Stimulated activated naive CD8-positive, alpha-beta T cell treated with anti-CD3 and anti-CD28 coated beads, Interleukin-15, Interleukin-2, amounts not matched to agents 100 ng/mL and 50 ng/mL, for 24 hours (primary cell): ENCODE data around the gene ARMH3.
"Not testable (repeated sequence)": the region's sequence is repeated elsewhere in the genome, so short reads cannot be mapped to it uniquely, and the experiment has no call there.

Source experiments
- H3K27ac Mint-ChIP-seq: one replicate; pipeline ENCODE4 v1.8.0; 2021; ENCODE audit warnings: mild to moderate bottlenecking, mixed read lengths
- H3K27me3 Mint-ChIP-seq: one replicate; pipeline ENCODE4 v1.8.0; 2021; ENCODE audit warnings: mixed read lengths
- H3K36me3 Mint-ChIP-seq: one replicate; pipeline ENCODE4 v1.8.0; 2021; ENCODE audit warnings: low read depth, mixed read lengths
- H3K4me1 Mint-ChIP-seq: one replicate; pipeline ENCODE4 v1.8.0; 2021; ENCODE audit warnings: low read depth, mixed read lengths
- H3K4me3 Mint-ChIP-seq: one replicate; pipeline ENCODE4 v1.8.0; 2021; ENCODE audit warnings: mild to moderate bottlenecking, mixed read lengths
- H3K9me3 Mint-ChIP-seq: one replicate; pipeline ENCODE4 v1.8.0; 2021; ENCODE audit warnings: mixed read lengths

Gene ARMH3

DNA sequence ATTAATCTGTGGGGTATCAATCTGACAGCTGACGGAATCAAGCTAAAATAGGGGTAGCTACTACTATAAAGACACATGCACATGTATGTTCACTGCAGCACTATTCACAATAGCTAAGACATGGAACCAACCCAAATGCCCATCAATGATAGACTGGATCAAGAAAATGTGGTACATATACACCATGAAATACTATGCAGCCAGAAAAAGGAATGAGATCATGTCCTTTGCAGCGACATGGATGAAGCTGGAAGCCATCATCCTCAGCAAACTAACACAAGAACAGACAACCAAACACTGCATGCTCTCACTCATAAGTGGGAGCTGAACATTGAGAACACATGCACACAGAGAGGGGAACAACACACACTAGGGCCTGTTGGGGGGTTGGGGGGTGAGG is 75.3 kb downstream of the ARMH3 start:
- H3K9me3 Mint-ChIP-seq, H3K4me3 Mint-ChIP-seq, H3K27me3 Mint-ChIP-seq, H3K27ac Mint-ChIP-seq, H3K4me1 Mint-ChIP-seq: not testable (repeated sequence)
- H3K36me3 Mint-ChIP-seq: peaks cover 21% of the 10 kb centered on the region

DNA sequence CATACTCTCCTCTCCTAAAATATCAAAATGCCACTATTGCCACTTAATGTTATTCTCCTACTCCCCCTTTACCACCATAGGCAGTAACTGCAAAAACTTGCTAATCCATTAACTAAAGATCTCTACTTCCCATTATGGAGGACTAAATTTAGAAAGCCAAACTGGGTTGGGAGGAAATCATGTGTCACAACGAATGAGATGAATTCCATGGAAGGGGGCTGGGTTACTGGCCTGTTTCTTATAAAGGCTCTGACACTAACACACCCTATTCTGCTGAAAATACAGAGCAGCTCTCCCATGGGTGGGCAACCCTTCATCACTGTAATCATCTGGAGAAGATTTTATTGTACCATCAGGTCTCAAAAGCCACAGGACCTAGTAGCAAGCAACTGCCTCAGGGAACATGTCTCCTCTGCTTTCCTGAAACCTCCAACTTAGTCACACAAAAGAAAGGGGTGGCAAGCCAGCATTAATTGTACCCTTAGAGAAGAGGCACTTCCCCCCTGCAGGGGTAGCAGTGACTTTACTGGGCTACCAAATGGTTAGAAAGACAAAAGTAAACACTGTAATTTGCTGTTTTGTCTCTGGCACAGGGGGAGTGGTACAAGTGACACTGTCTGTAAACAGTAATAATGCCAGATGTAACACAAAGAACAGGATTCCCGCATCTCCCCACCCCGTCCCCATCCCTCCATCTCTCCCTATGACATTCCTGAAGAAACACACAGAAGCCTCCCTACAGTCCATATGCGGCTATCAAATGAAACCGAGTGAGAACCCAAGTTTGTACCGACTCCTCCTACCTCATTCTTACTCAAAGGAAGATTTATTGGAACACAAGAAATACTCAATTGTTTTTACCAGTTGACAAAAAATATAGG is 81.6 kb downstream of the ARMH3 start:
- Mint-ChIP-seq H3K27ac (peak overlapping the region; percentile 88), H3K27me3 (no peaks in the 10 kb centered on the region), H3K4me1 (peaks cover 35% of the 10 kb centered on the region), H3K4me3 (peak overlapping the region; percentile 72), H3K36me3 (peaks cover 60% of the 10 kb centered on the region), H3K9me3 (no peaks in the 10 kb centered on the region)

DNA sequence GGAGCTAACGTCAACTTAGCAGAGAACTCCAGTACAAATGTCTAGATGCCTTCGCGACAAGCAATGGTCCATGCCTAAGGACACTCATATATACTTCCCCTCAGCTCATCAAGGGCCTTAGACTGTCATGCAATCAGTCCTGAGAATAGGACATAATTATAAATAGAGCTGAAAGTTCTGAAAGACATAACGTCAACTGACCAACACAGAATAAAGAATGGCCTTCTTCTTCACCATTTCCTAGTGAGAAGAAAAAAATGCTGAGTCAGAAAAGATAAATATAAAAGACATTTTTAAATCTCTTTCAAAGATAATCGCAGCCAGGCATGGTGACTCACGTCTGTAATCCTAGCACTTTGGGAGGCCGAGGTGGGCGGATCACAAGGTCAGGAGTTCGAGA is 83.2 kb downstream of the ARMH3 start:
- Mint-ChIP-seq H3K4me1 (peaks cover 51% of the 10 kb centered on the region), H3K36me3 (peaks cover 55% of the 10 kb centered on the region)

DNA sequence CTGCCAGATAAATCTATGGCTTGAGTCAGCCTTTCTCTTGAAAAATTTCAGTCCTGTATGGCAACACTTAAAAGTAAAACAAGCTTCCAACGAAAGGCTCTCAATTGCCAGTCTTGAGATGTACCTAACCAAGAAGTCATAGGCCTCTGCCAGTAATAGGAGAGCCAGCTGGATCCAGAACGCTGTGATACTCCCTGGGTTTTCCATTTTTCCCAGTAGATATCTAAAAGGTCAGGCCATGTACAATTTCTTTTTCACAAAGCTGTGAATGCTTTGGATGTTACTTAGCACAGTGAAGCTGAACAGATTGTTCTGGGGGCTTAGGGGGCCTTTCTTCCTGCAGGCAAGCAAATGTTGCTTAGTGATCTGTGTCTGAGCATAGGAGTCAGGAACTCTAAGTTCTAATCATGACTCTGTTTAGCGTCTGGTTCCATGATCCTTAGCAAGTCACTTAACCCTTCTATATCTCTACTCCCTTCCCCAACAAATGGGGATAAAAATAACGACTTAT is 86.5 kb downstream of the ARMH3 start:
- Mint-ChIP-seq H3K27ac (peak overlapping the region; percentile 57), H3K4me1 (peaks cover 56% of the 10 kb centered on the region)

More for the DNA sequence above, 83.2 kb downstream of the ARMH3 start:
- Mint-ChIP-seq H3K4me3 (no peak overlapping the region), H3K27me3 (no peaks in the 10 kb centered on the region), H3K27ac (no peak overlapping the region), H3K9me3 (no peaks in the 10 kb centered on the region)

DNA sequence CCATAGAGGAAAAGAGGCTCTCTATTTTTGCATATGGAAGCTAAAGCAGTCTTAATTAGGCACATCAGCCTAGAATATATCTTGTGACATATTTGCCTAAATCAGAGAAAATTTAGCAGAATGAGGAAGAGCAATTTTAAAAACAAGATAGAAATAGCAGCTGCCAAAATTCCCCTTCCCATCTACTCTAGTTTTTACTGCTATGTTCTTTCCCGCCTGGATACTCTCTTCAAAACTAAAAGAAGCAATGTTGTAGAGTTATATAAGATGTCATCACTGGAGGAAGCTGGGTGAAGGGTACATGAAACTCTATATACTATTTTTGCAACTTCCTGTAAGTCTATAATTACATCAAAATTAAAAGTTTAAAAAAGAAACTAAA is 87.0 kb downstream of the ARMH3 start:
- Mint-ChIP-seq H3K27me3 (no peaks in the 10 kb centered on the region), H3K27ac (peak overlapping the region; percentile 14), H3K4me1 (peaks cover 51% of the 10 kb centered on the region), H3K36me3 (peaks cover 53% of the 10 kb centered on the region), H3K9me3 (no peaks in the 10 kb centered on the region), H3K4me3 (no peak overlapping the region)

More for the DNA sequence above, 86.5 kb downstream of the ARMH3 start:
- no peaks in the 10 kb centered on the region for H3K27me3 Mint-ChIP-seq
- no peaks in the 10 kb centered on the region for H3K9me3 Mint-ChIP-seq
- no peak overlapping the region for H3K4me3 Mint-ChIP-seq
- peaks cover 57% of the 10 kb centered on the region for H3K36me3 Mint-ChIP-seq

DNA sequence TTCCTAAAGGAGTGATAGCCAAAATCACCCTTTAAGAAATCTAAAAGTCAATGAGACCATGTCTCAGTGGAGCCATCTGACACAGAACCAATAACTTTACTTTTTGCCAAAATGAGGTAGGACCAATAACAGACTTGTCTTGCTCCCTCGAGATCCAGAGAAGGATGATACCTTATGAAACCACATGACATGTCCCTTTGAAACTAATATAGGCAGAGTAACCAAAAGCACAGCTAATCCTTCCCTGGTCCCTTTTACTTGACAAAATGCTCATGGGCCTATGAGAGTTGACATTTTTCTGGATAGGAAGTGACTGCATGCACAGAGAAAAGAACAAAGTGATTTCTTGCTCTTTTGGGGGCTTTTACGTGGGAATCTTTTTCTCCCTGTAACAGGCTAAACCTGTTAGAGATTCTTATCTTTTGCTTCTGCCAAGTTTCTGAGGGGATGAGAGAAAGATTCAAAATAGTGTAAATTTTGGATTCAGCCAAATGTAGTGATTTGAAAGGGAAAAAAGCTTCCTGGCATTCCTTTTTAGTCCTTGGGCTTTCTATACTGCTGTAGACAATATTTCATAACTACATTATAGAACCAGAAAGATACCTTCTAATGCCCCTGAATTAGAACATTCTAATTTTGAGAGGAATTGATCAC is 87.6 kb downstream of the ARMH3 start:
- H3K27ac Mint-ChIP-seq: peak overlapping the region; percentile 5
- no peaks in the 10 kb centered on the region for H3K27me3 Mint-ChIP-seq
- H3K4me3 Mint-ChIP-seq: no peak overlapping the region
- peaks cover 46% of the 10 kb centered on the region for H3K4me1 Mint-ChIP-seq
- H3K9me3 Mint-ChIP-seq: no peaks in the 10 kb centered on the region
- peaks cover 47% of the 10 kb centered on the region for H3K36me3 Mint-ChIP-seq

DNA sequence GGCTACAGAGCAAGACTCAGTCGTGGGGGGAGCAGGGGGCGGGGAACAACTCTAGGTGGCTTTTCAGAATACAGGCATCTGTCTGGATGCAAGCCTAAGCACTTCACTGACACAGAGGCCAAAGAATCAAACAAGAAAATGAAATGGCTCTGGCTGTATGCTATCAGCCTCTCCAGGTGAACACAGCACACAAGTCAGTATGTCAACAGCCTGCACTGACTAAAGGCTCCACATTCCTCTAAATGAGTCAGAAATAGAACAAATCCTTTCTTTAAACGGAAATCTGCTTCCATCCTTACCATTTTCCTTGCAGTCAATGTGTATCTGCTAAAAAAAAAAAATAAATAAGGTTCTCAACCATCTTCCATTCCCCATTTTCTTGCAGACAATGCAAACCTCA is 88.3 kb downstream of the ARMH3 start:
- H3K27me3 Mint-ChIP-seq: no peaks in the 10 kb centered on the region
- peaks cover 41% of the 10 kb centered on the region for H3K4me1 Mint-ChIP-seq

DNA sequence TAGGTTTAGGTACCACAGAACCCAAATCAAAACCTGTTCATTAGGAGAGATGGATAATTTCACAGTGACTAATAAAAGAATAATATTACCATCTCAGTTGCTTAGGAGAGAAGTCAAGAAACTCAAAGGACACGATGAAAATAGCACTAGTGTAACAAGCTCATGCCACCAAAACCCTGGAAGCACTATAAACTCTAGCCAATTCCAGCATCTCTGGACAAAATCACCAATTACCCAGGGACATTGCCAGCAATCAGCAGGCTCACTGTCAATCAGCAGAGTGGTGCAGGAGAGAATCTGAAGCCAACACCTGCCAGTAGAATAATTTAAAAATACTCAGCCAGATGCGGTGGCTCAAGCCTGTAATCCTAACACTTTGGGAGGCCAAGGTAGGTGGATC is 88.9 kb downstream of the ARMH3 start:
- Mint-ChIP-seq H3K36me3 (peaks cover 38% of the 10 kb centered on the region), H3K27me3 (no peaks in the 10 kb centered on the region), H3K4me1 (peaks cover 39% of the 10 kb centered on the region), H3K4me3 (no peak overlapping the region), H3K9me3 (no peaks in the 10 kb centered on the region), H3K27ac (no peak overlapping the region)

More for the DNA sequence above, 88.3 kb downstream of the ARMH3 start:
- Mint-ChIP-seq H3K4me3 (no peak overlapping the region), H3K27ac (no peak overlapping the region), H3K9me3 (no peaks in the 10 kb centered on the region), H3K36me3 (peaks cover 44% of the 10 kb centered on the region)

DNA sequence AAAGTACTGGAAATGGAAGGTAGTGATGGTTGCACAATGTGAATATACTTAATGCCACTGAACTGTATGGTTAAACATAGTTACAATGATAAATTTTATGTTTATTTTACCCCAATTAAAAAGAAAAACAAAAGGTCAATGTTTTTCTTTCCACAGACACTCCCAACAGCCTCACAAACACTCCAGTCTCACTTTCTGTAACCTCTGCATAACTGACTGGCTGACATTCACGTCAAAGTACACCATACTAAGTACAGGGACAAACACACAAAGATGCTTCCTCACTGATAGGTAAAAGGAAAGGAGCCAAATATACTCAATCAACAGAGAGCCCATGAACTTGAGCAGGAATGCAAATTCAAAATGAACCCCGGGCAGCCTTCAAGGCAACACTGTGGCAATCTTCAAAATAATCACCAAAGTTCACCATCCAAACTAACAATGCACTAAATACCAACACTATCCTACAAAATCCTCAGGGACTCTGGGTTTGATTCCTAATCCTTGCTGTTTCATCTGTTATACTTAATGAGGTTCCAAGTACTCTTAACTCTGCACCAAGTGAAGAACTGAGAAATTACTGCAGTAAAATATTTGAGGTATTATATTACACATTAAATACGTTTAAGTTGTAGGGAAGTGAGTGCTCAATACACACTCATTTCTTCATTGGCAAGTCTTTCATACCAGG is 90.8 kb downstream of the ARMH3 start:
- no peaks in the 10 kb centered on the region for H3K27me3 Mint-ChIP-seq
- peaks cover 30% of the 10 kb centered on the region for H3K36me3 Mint-ChIP-seq
- no peak overlapping the region for H3K4me3 Mint-ChIP-seq
- H3K9me3 Mint-ChIP-seq: no peaks in the 10 kb centered on the region
- peaks cover 34% of the 10 kb centered on the region for H3K4me1 Mint-ChIP-seq
- no peak overlapping the region for H3K27ac Mint-ChIP-seq

DNA sequence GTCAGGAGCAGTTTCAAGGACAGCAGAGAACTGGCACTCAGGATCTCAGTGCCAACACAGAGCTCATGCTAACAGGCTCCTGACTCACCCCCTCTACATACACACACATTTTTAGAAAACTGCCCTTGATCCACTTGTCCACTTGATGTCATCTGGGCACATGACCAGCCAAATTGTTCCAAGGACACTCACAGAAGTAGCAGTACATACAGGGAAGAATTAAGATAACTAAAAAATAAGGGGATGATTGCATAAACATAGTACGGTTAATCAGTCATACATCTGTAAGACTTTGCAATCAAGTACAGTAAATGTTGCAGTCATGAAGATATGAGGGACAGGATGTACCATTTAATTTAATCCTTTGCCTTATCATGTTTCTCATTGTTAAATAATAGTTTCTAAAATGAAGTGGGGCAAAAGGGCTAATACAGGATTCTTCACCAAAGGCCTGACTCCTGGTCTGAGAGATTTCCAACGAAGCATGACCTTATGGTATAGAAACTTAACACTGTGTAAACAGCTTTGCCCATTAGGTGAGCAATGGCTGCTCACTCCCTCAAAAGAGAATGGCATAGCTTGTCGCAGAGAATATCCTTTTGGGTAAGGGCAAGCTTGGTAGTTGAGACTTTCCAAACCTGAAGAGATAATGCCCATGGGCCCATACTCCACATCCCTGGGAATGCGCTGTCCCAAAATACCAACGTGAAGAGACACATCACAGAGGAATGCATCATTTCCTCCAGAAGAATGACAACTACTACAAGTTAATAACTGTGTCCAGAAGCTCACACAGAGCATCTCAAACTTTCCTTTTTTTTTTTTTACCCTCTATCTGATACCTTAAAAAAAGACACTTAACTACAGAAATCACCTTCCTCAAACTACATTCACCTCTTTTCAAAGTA is 94.1 kb downstream of the ARMH3 start:
- H3K9me3 Mint-ChIP-seq: no peaks in the 10 kb centered on the region
- H3K36me3 Mint-ChIP-seq: peaks cover 21% of the 10 kb centered on the region
- H3K4me1 Mint-ChIP-seq: peaks cover 4% of the 10 kb centered on the region
- no peak overlapping the region for H3K4me3 Mint-ChIP-seq
- no peaks in the 10 kb centered on the region for H3K27me3 Mint-ChIP-seq
- H3K27ac Mint-ChIP-seq: no peak overlapping the region

DNA sequence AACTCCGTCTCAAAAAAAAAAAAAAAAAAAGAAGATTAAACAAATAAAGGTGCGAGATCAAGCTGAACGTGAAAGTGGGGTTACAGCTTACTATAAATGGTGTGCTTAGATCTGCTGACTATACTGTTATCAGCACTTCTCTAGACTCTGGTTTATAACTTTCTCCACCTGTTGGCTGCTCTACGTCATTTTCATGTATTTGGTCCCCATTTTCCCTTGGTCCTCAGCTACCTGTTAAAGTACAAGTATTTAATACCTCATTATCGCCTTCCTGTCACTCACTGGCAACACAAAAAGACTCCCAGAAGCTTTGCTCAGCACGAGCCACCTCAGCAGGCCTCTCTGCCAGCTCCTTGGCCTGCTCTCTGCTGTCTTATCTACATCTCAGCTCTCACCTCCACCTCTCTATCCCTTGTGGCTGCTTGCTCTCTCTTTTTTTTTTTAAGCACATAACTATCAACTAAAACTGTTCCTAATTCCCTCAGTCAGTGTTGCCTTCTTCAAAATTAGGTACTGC is 95.0 kb downstream of the ARMH3 start:
- H3K9me3 Mint-ChIP-seq: no peaks in the 10 kb centered on the region
- H3K27me3 Mint-ChIP-seq: no peaks in the 10 kb centered on the region
- no peaks in the 10 kb centered on the region for H3K4me1 Mint-ChIP-seq
- peaks cover 24% of the 10 kb centered on the region for H3K36me3 Mint-ChIP-seq
- H3K4me3 Mint-ChIP-seq: no peak overlapping the region
- H3K27ac Mint-ChIP-seq: no peak overlapping the region

DNA sequence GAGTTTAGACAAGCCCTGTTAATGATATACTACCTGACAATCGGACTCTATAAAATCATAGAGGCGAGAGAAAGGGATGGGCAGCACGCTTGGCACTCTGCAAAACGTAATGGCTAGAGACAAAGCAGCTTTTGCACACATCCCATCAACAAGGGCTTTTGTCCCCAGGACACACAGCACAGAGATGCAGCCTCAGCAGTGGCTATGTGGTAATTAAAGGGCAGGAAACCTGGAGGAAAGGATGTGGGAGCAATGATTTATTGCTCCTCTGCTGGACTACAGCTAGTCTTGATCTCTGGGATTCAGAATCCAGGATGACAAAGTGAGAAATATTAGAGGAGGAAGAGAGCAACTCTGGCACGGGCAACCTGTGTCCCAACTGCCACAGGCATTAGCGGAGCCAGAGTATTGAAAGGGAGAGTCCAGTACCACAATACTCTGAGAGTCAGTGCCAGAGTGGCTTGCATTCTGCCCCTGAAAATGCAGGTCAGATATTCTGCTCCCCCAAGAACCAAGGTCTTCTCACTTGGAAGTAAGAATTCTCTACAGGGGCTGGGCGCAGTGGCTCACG is 96.5 kb downstream of the ARMH3 start:
- Mint-ChIP-seq H3K36me3 (peaks cover 32% of the 10 kb centered on the region), H3K27ac (peak overlapping the region; percentile 12), H3K4me3 (no peak overlapping the region), H3K27me3 (no peaks in the 10 kb centered on the region), H3K4me1 (no peaks in the 10 kb centered on the region), H3K9me3 (no peaks in the 10 kb centered on the region)

DNA sequence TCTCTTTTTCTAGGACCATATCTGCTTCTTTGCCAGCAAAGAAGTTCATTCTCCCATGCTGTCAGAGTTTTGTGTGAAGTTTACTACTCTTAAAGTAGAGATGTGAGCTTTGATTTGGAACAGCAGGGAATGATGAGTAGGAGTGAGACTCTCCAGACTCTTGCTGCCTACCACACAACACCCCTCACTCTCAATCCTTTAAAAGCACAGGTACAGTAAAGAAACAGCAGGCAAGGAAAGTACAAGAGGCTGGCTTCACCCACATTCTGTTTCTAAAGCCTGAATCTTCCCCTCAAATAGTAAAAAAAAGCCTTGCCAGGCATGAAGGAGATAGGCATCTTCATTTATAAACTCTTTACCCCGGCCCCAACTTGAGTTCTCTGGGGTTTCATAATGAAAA is 97.3 kb downstream of the ARMH3 start:
- H3K36me3 Mint-ChIP-seq: peaks cover 40% of the 10 kb centered on the region
- H3K27me3 Mint-ChIP-seq: no peaks in the 10 kb centered on the region
- H3K4me1 Mint-ChIP-seq: no peaks in the 10 kb centered on the region
- H3K27ac Mint-ChIP-seq: no peak overlapping the region
- no peaks in the 10 kb centered on the region for H3K9me3 Mint-ChIP-seq
- no peak overlapping the region for H3K4me3 Mint-ChIP-seq

DNA sequence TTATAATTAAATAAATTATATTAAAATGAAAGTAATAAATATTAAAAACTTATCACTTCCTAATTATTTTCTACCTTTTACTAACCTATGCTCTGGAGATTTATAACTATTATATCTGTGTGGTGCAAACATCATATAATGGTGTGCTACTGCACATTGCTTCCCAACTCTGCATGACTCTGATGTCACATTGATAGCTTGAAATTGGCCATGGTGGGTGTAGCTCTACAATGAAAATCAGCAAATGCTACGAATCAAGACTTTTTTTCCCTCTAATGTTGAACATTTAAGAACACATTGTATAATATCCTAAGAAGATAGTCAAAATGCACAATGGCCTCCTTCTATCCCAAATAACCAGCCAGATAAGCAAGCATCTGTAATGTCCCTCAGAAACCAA is 99.1 kb downstream of the ARMH3 start:
- H3K4me3 Mint-ChIP-seq: no peak overlapping the region
- no peaks in the 10 kb centered on the region for H3K9me3 Mint-ChIP-seq
- no peaks in the 10 kb centered on the region for H3K27me3 Mint-ChIP-seq
- H3K36me3 Mint-ChIP-seq: peaks cover 58% of the 10 kb centered on the region
- no peaks in the 10 kb centered on the region for H3K4me1 Mint-ChIP-seq
- no peak overlapping the region for H3K27ac Mint-ChIP-seq
